ENCODE measurements around the gene ANXA8. TPM values are rescaled to one million over a fixed set of nuclear protein-coding genes. Genes with fewer than 3 reads are reported as not detected.
"Not testable (repeated sequence)": the region's sequence is repeated elsewhere in the genome, so short reads cannot be mapped to it uniquely, and the experiment has no call there.

The ANXA8 gene
- total RNA-seq, 1 experiment from 2014 or later: 172 TPM

GRCh38 chr10:47456079-47456785 lies 27.7 kb downstream of the ANXA8 start:
- Histone ChIP-seq H3K27me3 (ENCODE audit: insufficient read depth, low read depth) (no peaks in the 10 kb centered on the region), H3K36me3 (ENCODE audit: low read depth) (no peaks in the 10 kb centered on the region), H3K4me3 (no peak overlapping the region), H3K4me1 (replicated peaks; ENCODE audit: insufficient read depth) (peaks cover 21% of the 10 kb centered on the region), H4K20me1 (ENCODE audit: insufficient read depth) (no peaks in the 10 kb centered on the region), H3K27ac (no peak overlapping the region), H3K4me2 (no peak overlapping the region), H2AFZ (no peak overlapping the region), H3F3A (ENCODE audit: insufficient read depth, low read depth) (no peaks in the 10 kb centered on the region; the same call in 1 of the 2 replicates), H3K9me3 (ENCODE audit: insufficient read depth, low read depth) (no peaks in the 10 kb centered on the region), H3K79me2 (ENCODE audit: low read depth) (no peaks in the 10 kb centered on the region), H3K9me2 (ENCODE audit: insufficient read depth) (no peaks in the 10 kb centered on the region)
- POLR2A ChIA-PET (ENCODE audit: unreplicated experiment): interaction anchor here (0.6 kb wide), 1 partner anchor 14 kb away, joined by 3 read pairs; no protein-coding TSS in a partner anchor
- BruUV-seq (replicated peaks): no TSS peak
- no peak for DNase-seq
- CTCF ChIA-PET: no interaction called here
- intact Hi-C loops (cut with micrococcal nuclease; ENCODE audit: unreplicated experiment): no loop called here
- TF ChIP-seq, protein P1, sequence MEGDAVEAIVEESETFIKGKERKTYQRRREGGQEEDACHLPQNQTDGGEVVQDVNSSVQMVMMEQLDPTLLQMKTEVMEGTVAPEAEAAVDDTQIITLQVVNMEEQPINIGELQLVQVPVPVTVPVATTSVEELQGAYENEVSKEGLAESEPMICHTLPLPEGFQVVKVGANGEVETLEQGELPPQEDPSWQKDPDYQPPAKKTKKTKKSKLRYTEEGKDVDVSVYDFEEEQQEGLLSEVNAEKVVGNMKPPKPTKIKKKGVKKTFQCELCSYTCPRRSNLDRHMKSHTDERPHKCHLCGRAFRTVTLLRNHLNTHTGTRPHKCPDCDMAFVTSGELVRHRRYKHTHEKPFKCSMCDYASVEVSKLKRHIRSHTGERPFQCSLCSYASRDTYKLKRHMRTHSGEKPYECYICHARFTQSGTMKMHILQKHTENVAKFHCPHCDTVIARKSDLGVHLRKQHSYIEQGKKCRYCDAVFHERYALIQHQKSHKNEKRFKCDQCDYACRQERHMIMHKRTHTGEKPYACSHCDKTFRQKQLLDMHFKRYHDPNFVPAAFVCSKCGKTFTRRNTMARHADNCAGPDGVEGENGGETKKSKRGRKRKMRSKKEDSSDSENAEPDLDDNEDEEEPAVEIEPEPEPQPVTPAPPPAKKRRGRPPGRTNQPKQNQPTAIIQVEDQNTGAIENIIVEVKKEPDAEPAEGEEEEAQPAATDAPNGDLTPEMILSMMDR (conservative IDR thresholded peaks at IDR 0.05): no peak
- no peak for TF ChIP-seq EZH2 (IDR thresholded peaks at IDR 0.05; ENCODE audit: low read depth)

DNA sequence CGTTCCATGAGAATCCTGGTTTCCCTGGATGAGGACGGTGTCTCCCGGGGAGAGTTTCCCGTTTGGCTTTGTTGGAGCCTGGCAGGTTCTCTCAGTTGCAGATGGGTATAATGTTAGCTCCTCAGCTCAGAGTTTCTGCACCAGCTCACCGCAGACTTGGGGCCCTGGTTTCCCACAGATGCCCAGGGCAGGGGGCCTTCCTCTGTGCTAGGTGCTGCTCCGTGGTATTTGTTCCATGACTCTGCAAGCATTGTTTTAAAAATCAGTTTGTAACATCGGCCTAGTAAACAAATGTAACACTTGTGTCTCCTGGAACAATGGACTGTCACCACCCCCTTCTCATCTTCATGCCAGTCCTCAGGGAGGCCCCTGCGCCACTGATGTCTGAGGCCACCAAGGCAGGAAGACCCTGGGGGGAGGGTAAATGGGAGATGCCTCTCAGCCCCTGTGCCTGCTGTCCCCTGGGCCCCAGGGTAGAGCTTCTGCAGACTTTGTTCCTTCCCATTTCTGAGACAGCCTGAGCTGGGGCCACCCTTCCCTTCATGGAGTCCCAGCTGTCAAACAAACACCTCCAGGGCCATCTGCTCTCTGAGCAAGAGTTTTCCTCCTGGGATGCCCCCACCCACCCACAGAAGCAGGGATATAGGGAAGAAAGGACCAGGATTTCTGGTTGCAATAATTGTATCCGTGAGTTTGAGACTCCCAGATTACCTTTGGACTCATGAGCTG lies 28.4 kb downstream of the ANXA8 start:
- H4K20me1 ChIP-seq (ENCODE audit: insufficient read depth); DNase-seq; CTCF ChIA-PET; H3K4me2 ChIP-seq; H3K9me2 ChIP-seq (ENCODE audit: insufficient read depth); H3K27ac ChIP-seq; BruUV-seq (replicated peaks); H3K79me2 ChIP-seq (ENCODE audit: low read depth); H3K27me3 ChIP-seq (ENCODE audit: insufficient read depth, low read depth); H3F3A ChIP-seq (ENCODE audit: insufficient read depth, low read depth); H2AFZ ChIP-seq; H3K9me3 ChIP-seq (ENCODE audit: insufficient read depth, low read depth); H3K4me3 ChIP-seq; intact Hi-C loops (cut with micrococcal nuclease; ENCODE audit: unreplicated experiment); H3K36me3 ChIP-seq (ENCODE audit: low read depth): not testable (repeated sequence)
- peaks cover 15% of the 10 kb centered on the region for H3K4me1 ChIP-seq (replicated peaks; ENCODE audit: insufficient read depth)
- POLR2A ChIA-PET (ENCODE audit: unreplicated experiment): interaction anchor here (0.6 kb wide), 1 partner anchor 13 kb away, joined by 3 read pairs; no protein-coding TSS in a partner anchor

DNA sequence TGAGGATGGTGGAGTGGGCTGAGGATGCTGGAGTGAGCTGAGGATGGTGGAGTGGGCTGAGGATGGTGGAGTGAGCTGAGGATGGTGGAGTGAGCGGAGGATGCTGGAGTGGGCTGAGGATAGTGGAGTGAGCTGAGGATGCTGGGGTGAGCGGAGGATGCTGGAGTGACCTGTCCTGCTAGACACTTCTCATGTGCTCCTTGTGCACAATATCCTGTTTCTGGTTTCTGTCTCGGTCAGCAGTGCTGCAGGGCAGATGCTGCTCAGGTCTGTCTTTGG lies 29.2 kb downstream of the ANXA8 start:
- Histone ChIP-seq H3K27ac (no peak overlapping the region), H3K9me2 (ENCODE audit: insufficient read depth) (no peaks in the 10 kb centered on the region), H3K9me3 (ENCODE audit: insufficient read depth, low read depth) (no peaks in the 10 kb centered on the region), H3K4me2 (no peak overlapping the region), H3K27me3 (ENCODE audit: insufficient read depth, low read depth) (no peaks in the 10 kb centered on the region), H3K36me3 (ENCODE audit: low read depth) (no peaks in the 10 kb centered on the region), H3K79me2 (ENCODE audit: low read depth) (no peaks in the 10 kb centered on the region), H2AFZ (no peak overlapping the region), H3K4me1 (replicated peaks; ENCODE audit: insufficient read depth) (peaks cover 14% of the 10 kb centered on the region), H3F3A (ENCODE audit: insufficient read depth, low read depth) (peaks cover 1% of the 10 kb centered on the region; the same call in 1 of the 2 replicates), H4K20me1 (ENCODE audit: insufficient read depth) (no peaks in the 10 kb centered on the region), H3K4me3 (no peak overlapping the region)
- intact Hi-C loops (cut with micrococcal nuclease; ENCODE audit: unreplicated experiment): no loop called here
- BruUV-seq (replicated peaks): no TSS peak
- ChIA-PET POLR2A (ENCODE audit: unreplicated experiment) (no interaction called here), CTCF (no interaction called here)
- no peak for DNase-seq
- TF ChIP-seq EZH2 (IDR thresholded peaks at IDR 0.05; ENCODE audit: low read depth): no peak
- TF ChIP-seq, protein P1 (conservative IDR thresholded peaks at IDR 0.05): no peak

All from PC-9 (cell line).